ENCODE results near the gene MST1R.
A peak's percentile ranks its signal among the peaks of the same experiment; 100 is the strongest.

MST1R gene

GRCh38 chr3:49873623-49874022 is 30.1 kb downstream of the MST1R start:
- no peak for DNase-seq

- DNase-seq, result no peak
Measured at GRCh38 chr3:49872801-49873281, 30.8 kb downstream of the MST1R start.

GRCh38 chr3:49871531-49872153 is 32.0 kb downstream of the MST1R start:
- DNase-seq, result no peak

- DNase-seq, result no peak
Measured at GRCh38 chr3:49869525-49870126, 34.0 kb downstream of the MST1R start, which contains the start of gene CAMKV. CAMKV (minus strand) TSS chr3:49869906; CDS start chr3:49862388, 7,518 bp downstream.

GRCh38 chr3:49868862-49869466 is 34.7 kb downstream of the MST1R start:
- DNase-seq, result no peak

GRCh38 chr3:49867871-49868321 is 35.8 kb downstream of the MST1R start:
- no peak for DNase-seq

- no peak for DNase-seq
Measured at GRCh38 chr3:49867400-49867799, 36.3 kb downstream of the MST1R start.

- DNase-seq, result no peak
Measured at GRCh38 chr3:49865198-49865784, 38.4 kb downstream of the MST1R start.

GRCh38 chr3:49864505-49864904 is 39.2 kb downstream of the MST1R start:
- DNase-seq, result no peak

- DNase-seq, result peak; percentile 35
Measured at GRCh38 chr3:49859576-49860305, 43.9 kb downstream of the MST1R start.

- peak; percentile 79 for DNase-seq
Measured at GRCh38 chr3:49856181-49857005, 47.3 kb downstream of the MST1R start, which contains the start of gene TRAIP. TRAIP (minus strand) TSS chr3:49856564; CDS start chr3:49856453, 111 bp downstream.

- no peak for DNase-seq
Measured at GRCh38 chr3:49855662-49856061, 48.0 kb downstream of the MST1R start.

- DNase-seq, result no peak
Measured at GRCh38 chr3:49845694-49846093, 58.0 kb downstream of the MST1R start.

GRCh38 chr3:49844464-49845183 is 59.0 kb downstream of the MST1R start:
- no peak for DNase-seq

GRCh38 chr3:49842843-49843517 is 60.7 kb downstream of the MST1R start:
- DNase-seq, result no peak

GRCh38 chr3:49841806-49842205 is 61.9 kb downstream of the MST1R start:
- no peak for DNase-seq

GRCh38 chr3:49841126-49841696 is 62.5 kb downstream of the MST1R start:
- DNase-seq, result no peak

- no peak for DNase-seq
Measured at GRCh38 chr3:49840388-49840787, 63.3 kb downstream of the MST1R start.

GRCh38 chr3:49839193-49839809 is 64.4 kb downstream of the MST1R start:
- DNase-seq, result peak; percentile 30

Measured in DMS79 treated with DMSO at 0.1 percent for 48 hours (cell line).